Jurkat, Clone E6-1 (cell line): ENCODE measurements around the gene PBRM1.
"Not testable (repeated sequence)": the region's sequence is repeated elsewhere in the genome, so short reads cannot be mapped to it uniquely, and the experiment has no call there.

Experiments used
- DNase-seq: peaks from one replicate; pipeline ENCODE4 v3.0.0-alpha.2; 2011; ENCODE audit warnings: low read depth, low spot score
- H3K4me3 ChIP-seq: 2 replicates; pipeline ENCODE4 v1.5.1; 2011; ENCODE audit warnings: mild to moderate bottlenecking, low read length, control low read depth, moderate library complexity

Gene PBRM1

GRCh38 chr3:52679199-52679538 lies 6.5 kb downstream of the PBRM1 start:
- H3K4me3 ChIP-seq: no peak overlapping the region
- DNase-seq: no peak

- DNase-seq: no peak
- H3K4me3 ChIP-seq: no peak overlapping the region
Measured at GRCh38 chr3:52678265-52679198, 7.2 kb downstream of the PBRM1 start.

- DNase-seq, H3K4me3 ChIP-seq: not testable (repeated sequence)
Measured at GRCh38 chr3:52676201-52676600, 9.5 kb downstream of the PBRM1 start.

- no peak for DNase-seq
- H3K4me3 ChIP-seq: no peak overlapping the region
Measured at GRCh38 chr3:52671676-52672075, 14.0 kb downstream of the PBRM1 start.

- peak; percentile 33 for DNase-seq
Measured at GRCh38 chr3:52670621-52671521, 14.8 kb downstream of the PBRM1 start.

GRCh38 chr3:52663098-52663497 lies 22.6 kb downstream of the PBRM1 start:
- DNase-seq: no peak
- H3K4me3 ChIP-seq: no peak overlapping the region

More at GRCh38 chr3:52670621-52671521, 14.8 kb downstream of the PBRM1 start:
- H3K4me3 ChIP-seq: no peak overlapping the region

GRCh38 chr3:52660046-52660445 lies 25.7 kb downstream of the PBRM1 start:
- no peak overlapping the region for H3K4me3 ChIP-seq
- DNase-seq: no peak

- no peak for DNase-seq
- no peak overlapping the region for H3K4me3 ChIP-seq
Measured at GRCh38 chr3:52655895-52656294, 29.8 kb downstream of the PBRM1 start.

- no peak for DNase-seq
- H3K4me3 ChIP-seq: no peak overlapping the region
Measured at GRCh38 chr3:52651592-52651991, 34.1 kb downstream of the PBRM1 start.

- no peak for DNase-seq
- no peak overlapping the region for H3K4me3 ChIP-seq
Measured at GRCh38 chr3:52650439-52650838, 35.3 kb downstream of the PBRM1 start.

- DNase-seq: no peak
- no peak overlapping the region for H3K4me3 ChIP-seq
Measured at GRCh38 chr3:52649461-52650210, 36.1 kb downstream of the PBRM1 start.

- DNase-seq: no peak
Measured at GRCh38 chr3:52645549-52645948, 40.2 kb downstream of the PBRM1 start.

GRCh38 chr3:52636673-52637072 lies 49.0 kb downstream of the PBRM1 start:
- no peak overlapping the region for H3K4me3 ChIP-seq
- no peak for DNase-seq

More at GRCh38 chr3:52645549-52645948, 40.2 kb downstream of the PBRM1 start:
- no peak overlapping the region for H3K4me3 ChIP-seq

- H3K4me3 ChIP-seq: no peak overlapping the region
- no peak for DNase-seq
Measured at GRCh38 chr3:52633786-52634185, 51.9 kb downstream of the PBRM1 start.

- no peak for DNase-seq
- no peak overlapping the region for H3K4me3 ChIP-seq
Measured at GRCh38 chr3:52625041-52625440, 60.7 kb downstream of the PBRM1 start.

GRCh38 chr3:52623234-52623792 lies 62.4 kb downstream of the PBRM1 start:
- no peak overlapping the region for H3K4me3 ChIP-seq
- no peak for DNase-seq

- DNase-seq: no peak
- H3K4me3 ChIP-seq: no peak overlapping the region
Measured at GRCh38 chr3:52620580-52620979, 65.1 kb downstream of the PBRM1 start.

- no peak for DNase-seq
- H3K4me3 ChIP-seq: no peak overlapping the region
Measured at GRCh38 chr3:52615166-52615565, 70.5 kb downstream of the PBRM1 start.

GRCh38 chr3:52614689-52615088 lies 71.0 kb downstream of the PBRM1 start:
- no peak for DNase-seq
- no peak overlapping the region for H3K4me3 ChIP-seq
